CMK (cell line): ENCODE results near the gene CAPN10.

Experiments used
- DNase-seq: peaks from one replicate; pipeline ENCODE4 v3.0.0-alpha.2; 2010; ENCODE audit warnings: low read depth

Gene CAPN10

DNA sequence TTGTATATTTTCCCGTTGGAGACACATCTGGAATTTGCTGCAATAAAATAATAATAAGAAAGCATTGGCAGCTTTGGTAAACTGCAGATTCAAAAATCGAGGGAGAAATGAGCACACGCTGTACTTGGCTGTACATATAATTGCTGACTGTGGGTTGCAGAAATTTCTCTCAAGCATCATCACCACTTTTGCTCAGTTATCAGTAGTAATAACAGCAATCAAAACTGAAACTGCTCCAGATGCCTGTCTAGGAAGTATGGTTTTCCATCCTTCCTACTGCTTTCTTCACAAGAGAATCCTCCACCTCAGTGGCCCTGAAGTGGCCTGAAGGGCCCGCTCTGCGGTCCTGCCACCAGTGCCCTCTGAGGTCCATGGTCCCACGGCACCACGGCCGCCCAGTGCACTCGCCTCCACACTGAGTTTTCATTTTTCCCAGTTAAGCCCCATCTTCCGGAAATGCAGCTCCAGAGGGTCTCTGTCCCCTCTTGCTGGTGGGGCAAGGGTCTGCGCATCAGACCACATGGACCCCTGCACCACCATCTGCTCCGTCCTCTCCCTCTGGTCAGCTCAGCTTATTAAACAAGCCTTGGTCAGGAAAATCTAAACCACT, 22.5 kb upstream of the CAPN10 start:
- DNase-seq: no peak

DNA sequence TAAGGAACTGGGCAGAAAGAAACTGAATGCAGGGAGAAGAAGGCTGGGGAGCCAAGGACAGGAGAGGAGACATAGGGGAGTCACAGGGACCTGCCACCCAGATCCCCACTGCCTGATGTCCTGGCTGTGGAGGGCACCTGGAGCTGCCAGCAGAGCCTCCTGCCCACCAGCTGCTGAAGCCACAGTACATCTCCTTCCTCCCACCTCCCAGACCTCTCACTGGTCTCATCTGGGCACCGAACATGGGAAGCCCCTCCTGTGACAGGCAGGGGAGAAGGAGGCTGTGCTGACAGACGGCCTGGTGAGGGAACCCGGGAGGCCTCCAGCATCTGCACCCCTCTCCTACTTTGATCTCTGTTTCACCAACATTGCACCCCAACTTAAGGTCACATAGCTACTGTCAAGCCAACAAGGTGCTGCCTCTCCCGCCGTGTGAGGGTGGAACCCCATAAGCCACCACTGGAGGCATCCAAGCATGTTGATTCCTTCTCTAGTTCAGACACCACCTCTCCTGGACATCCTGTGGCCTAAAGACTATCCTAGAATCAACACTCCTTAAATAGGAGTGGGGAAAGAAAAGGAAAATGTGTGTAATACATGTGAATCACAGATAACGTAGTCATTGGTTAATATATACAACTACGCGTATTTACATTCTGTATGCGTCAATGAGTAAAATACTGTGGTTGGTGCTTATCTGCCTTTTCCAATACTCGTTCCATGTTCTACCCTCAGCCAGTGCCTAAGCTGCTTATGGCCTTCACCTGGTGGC, 21.8 kb upstream of the CAPN10 start:
- no peak for DNase-seq

DNA sequence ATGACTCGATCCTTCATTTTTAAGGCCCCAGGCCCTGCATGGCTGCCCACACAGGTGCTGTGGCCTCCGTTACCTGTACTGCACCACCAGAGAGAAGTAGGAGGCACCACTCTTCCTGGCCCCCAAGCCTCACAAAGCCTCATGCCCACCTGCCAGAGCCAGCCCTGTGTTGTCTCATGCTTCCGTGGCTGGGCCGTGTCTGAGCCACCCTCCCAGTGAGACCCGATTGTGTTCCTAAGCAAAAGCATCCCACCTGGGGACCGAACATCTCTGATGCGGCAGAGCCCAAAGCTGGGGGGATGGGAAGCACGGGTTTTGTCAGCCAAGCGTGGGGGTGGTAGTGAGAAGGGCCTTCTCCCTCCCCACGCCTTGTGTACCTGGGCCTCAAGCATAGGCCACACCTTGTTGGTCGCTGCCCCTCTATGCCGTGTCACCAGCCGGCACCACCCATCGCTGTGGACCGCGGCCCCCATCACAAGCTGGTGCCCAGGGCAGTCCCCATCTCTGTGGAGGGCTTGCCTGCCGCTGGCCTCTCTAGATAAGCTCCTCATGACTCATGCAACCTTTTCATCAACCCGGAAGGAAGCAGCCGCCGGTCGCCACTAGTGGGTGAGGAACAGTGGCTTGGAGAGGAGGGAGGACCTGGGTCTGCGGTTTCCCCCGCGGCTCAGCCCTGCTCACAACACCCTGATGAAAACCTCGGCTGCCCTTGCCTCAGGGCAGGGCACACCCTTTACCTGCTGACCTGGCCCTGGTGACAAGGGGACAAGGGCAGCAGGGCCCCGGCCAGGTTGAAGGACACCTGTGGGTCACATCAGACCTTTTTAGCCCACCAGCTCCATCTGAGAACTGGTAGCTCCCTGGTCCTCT, 21.0 kb upstream of the CAPN10 start:
- peak; percentile 91 for DNase-seq

DNA sequence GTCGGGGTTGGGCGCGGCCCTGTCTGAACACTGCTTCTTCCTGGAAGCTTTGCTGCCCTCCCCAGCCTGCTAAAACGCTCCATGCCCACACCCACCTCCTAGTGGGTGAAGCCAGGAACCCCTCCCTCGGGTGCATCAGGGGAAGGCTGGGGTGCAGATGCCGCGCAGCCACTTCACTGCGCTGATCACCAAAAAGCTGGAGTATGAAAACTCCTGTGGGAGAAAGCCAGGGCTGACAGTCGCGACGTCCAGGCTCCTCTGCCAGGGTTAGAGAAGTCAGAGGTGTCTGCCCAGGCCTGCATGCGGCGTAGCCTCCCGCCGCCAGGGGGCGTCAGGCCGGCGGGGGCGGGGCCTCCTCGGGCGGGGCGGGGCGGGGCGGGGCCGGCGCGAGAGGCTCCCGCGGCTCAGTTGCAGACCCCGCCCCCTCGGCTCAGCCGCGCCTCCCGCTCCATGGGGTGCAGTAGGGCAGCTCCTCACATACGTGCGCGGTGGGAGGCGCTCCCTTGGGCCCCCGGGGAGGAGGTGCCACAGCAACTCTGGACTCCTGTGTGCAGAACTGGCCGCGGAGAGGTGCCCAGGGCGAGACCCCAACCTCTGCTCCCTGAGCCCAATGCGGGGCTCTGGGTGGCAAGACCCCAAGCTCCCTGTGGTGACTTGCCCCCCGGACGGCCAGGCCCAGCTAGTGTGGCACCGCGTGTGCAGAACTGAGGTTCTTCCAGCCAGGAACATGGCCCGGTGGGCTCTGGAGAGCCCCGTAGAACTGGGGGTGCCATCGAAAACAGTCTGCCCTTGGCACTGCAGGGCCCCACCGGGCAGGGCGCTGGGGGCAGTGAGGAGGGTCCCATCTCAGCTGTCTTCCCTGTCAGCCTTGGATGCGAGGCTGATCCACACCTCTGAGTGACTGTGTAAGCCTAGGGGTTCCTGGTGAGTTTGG, 20.1 kb upstream of the CAPN10 start:
- peak; percentile 89 for DNase-seq

DNA sequence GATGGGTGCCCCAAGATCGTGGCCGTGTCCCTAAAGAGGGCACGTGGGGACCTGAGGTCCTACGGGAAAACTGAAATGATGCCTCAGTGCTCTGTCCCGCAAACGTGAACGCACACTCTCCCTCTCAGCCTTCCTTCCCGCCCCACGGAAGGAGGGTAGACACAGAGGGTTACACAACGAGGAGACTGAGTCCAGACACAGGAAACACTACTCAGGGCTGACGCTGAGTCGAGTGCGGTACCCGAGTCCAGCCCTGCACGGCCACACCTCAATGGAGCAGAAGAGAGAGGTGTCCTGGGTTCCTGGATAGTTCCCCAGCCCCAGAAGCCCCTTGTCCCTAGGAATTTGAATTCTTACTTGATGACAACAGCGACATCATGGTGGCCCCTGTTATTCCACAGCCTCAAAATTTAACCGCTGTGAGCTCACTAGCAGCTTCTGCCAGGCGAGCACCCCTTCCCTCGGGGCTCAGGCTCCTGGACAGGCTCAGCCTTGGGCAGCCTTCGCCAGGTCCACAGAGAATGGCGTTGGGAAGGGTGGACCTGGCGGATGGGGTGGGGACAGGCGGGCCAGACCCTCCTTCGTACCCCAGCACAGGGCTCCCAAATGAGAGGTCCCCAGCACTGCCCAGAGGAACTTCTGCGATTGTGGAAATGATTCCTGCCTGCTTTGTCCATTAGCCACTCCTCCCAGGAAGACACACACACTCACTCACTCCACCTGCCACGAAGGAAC, 19.2 kb upstream of the CAPN10 start:
- DNase-seq: no peak

DNA sequence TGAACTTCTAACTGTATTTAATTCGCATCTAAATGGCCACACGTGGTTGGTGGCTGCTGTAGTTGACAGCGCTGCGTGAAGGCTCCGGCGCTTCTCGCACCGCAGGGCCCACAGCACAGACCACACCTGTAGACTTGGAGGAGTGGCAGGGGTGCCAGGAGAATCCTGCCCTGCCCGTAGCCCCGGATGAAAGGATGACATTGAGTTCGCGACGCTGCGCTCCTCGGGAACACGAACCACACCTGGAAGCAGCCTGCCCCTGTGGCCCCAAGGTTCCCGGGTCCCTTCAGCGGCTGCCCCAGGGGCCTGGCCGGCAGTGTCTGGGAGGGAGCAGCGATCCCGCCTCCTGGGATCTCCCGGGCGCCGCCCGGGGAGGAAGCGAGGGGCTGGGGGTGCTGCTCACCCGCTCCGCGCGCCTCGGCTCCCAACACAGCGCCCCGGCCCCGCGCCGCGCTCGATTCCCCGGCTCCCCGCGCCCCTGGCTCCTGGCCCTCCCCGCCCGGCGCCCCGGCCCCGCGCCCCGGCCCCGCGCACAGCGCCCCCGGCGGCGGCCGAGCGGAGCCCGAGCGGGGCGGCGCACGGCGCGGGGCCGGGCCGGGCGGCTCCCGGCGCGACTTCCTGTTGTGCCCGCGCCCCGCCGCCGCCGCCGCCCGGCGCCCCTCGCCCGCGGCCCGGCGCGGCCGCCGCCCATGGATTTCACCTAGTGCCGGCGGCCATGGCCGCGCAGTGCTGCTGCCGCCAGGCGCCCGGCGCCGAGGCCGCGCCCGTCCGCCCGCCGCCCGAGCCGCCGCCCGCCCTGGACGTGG, 18.5 kb upstream of the CAPN10 start, which contains the start of gene RNPEPL1:
Gene RNPEPL1, plus strand, starts transcription at position 613 of the 806 bp plus-strand sequence. Its CDS starts 103 bp downstream, at position 716.
- no peak for DNase-seq

DNA sequence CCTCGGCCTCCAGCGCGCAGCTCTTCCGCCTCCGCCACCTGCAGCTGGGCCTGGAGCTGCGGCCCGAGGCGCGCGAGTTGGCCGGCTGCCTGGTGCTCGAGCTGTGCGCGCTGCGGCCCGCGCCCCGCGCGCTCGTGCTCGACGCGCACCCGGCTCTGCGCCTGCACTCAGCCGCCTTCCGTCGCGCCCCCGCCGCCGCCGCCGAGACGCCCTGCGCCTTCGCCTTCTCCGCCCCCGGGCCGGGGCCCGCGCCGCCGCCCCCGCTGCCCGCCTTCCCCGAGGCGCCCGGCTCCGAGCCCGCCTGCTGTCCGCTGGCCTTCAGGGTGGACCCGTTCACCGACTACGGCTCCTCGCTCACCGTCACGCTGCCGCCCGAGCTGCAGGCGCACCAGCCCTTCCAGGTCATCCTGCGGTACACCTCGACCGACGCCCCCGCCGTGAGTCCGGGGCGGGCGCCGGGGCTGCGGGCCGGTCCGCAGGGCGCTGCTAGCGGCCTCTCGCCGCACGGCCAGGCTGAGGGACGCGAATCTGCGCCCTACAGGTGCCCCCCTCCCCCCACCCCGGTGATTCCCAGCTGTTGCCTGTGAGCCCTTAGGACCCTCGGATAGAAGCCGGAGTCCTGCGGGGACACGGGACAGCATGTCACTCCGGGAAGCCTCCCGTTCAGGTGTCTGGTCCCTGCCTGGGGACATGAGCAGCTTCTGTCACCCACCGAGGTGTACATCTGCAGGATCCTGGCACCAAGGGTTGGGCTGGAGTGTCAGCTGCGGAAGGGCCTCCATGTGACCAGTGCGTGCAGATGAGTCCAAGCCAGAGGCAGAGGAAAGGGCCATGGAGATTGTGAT, 17.6 kb upstream of the CAPN10 start:
- no peak for DNase-seq

DNA sequence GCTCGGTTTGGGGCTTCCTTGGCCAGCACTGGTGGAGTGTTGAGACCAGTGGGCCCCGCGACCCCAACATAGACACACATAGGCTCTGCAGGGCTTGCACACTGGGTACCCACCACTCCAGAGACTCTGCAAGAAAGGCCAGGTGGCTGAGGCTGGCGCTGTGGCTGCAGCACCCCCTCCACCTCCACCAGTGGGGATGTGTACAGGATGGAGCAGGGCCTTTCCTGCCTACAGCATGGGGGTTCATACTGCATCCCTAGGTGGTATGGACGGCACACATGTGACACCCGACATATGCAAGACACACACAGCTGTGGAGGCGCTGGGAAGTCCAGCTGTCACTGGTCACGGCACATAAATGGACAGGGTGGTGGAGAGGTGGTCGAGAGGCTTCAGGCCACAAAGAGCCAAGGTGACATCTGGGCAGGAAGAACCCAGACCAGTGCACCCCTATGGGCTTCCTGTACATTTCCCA, 17.0 kb upstream of the CAPN10 start:
- no peak for DNase-seq

DNA sequence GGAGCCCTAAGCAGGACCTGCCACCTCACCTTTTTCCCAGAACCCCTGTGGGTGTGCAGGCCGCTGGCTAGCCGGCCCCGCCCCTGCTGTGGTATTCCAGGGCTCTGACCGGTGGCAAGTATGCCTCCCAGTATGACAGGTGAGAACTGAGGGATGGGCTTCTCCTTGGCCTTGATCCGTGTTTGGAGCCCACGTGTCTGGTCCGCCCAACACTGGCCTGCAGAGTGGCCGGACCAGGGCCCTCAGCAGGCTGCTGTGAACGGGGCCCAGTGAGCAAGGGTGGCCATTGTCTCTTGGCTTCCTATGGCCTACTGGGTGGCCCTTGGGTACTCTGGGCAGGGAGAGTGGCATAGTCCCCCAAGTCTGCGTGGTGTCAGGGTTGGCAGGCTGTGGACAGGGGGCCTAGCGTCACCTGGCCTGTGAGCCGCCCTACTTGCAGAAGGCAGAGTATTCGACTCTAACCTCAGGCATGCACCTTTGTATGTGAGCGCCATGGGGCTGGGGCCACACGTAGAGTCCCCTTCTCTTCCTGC, 16.5 kb upstream of the CAPN10 start:
- no peak for DNase-seq

DNA sequence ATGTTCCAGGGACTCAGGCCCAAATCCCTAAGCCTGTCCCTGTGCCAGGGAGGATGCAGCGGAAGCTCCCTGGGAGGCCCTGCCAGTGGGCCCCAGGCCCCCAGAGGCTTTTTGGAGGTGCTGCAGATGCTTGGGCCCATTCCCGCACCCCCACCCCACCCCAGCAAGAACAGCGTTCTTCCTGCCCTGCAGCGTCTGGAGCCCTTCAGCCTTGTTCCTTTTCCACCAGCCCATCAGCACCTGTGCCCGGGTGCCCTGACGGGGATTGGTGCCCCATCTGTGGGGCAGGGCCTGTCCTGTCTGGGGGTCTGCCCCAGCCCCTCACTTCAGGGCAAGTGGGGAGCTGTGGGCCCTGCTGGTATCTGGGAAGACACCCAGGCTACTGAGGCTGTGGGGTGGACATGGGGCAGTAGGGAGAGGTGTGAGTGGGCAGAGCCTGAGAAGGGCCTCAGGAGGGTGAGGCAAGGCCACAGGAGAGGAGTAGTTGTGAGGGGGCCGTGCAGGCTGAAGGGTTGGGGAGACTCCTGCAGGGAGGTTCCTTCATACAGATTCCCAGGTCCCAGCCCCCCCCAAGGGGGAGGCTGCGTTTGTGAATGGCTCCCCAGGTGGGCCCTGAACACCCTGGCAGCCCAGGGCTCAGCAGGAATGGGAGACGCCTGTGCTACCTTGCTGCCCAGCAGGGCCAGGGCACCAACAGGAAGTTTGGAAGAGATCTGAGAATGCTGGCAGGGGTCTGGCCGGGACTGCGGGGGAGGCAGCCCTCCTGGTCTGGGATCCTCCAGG, 15.8 kb upstream of the CAPN10 start:
- DNase-seq: no peak

DNA sequence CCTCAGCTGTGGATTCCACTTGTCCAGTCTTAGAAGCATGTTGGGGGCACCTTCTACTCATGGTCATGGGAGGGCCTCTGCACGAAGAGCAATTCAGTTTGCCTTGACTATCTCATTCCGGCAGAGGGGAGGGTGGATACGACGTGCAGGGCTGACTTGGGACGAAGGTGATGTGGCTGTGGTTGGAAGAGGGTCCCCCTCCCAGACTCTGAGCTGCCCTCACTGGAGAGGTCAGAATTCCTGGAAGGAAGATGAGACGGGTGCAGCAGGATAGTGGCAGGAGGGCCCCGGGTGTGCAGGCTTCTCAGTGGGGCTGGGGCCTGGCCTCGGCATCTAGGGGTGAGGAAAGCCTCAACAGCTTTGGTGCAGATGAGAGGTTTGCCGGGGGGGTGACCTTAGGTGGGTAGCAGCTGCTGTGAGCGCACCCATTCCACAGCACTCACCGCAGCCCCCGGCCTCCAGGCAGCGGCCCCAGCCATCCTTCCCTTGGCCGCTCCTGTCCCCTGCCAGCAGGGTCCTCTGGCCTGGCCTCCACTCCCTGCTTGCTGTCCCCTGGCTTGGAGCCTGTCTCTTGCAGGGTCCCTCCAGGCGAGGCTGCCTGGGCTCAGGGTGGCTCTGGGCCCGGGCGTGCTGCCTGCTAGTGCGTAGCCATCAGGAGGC, 15.1 kb upstream of the CAPN10 start:
- DNase-seq: no peak

DNA sequence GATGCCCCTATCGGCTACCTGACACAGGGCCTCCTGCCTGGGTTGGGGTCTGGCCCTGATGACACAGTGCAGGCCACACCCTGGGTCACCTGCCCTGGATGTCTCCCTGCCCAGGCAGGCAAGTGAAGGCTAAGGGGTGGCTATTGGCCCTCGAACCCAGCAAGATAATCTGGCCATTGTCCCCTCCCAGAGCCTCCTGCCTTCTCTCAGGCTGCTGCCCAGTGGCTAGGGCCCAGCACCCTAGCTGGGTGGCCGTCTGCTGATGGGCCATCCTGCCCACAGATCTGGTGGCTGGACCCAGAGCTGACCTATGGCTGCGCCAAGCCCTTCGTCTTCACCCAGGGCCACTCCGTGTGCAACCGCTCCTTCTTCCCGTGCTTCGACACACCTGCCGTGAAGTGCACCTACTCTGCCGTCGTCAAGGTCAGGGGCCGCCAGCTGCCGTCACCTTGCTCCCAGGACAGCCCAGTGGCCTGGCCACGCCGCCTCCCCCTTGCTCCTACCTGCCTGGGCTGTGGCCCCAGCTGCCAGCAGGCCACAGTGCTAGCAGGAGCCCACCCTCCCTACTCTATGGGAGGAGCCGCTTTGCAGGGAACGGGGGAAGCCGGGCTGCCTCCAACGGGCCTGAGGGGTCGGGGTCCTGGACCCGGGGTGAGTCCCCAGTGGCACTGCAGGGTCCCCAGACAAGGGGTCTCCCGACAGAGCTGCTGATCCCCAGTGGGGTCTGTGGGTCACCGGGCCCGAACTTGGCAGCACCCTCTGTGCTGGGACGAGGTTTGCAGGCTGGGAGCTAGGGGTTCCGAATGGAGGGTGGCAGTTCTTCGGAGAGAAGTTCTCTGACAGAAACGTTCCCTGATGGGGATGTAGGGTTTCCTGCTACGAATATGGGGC, 14.1 kb upstream of the CAPN10 start:
- DNase-seq: no peak

DNA sequence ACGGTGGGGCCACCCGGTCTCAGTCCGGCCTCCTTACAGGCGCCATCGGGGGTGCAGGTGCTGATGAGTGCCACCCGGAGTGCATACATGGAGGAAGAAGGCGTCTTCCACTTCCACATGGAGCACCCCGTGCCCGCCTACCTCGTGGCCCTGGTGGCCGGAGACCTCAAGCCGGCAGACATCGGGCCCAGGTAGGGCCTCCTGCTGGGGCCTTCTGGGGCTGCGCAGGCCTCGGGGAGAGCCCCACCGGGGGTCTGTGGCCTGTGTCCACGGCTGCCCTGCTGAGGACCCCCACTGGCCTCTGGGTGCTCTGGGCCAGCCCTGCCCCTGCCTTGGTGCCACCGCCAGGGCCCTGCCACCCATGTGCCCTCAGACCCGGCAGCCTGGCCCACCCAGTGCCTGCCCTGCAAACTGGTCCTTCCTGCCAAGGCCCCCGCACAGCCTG, 13.4 kb upstream of the CAPN10 start:
- DNase-seq: no peak

DNA sequence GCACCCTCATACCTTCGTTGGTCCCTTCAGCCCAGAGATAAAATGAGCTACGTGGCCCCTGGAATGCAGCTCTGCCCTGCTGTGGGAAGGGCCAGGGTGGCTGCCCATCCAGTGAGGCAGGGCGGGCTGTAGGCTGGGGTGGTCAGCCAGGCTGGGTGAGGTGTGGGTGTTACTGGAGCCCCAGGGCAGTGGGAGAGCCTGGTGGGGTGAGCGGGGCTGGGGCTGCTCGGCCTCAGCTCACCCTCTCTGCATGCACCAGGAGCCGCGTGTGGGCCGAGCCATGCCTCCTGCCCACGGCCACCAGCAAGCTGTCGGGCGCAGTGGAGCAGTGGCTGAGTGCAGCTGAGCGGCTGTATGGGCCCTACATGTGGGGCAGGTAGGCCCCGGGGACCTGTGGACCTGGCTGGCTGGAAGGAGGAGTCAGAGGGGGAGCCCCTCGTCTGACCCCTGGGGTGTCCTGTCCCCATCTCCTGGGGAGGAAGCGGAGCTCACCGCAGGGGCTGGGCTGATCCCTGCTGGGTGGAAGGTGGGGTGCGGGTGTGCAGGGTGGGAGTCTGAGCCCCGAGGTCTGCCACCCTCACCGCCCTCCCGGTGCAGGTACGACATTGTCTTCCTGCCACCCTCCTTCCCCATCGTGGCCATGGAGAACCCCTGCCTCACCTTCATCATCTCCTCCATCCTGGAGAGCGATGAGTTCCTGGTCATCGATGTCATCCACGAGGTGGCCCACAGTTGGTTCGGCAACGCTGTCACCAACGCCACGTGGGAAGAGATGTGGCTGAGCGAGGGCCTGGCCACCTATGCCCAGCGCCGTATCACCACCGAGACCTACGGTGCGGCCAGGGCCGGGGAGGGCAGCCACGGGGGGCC, 12.8 kb upstream of the CAPN10 start:
- no peak for DNase-seq

DNA sequence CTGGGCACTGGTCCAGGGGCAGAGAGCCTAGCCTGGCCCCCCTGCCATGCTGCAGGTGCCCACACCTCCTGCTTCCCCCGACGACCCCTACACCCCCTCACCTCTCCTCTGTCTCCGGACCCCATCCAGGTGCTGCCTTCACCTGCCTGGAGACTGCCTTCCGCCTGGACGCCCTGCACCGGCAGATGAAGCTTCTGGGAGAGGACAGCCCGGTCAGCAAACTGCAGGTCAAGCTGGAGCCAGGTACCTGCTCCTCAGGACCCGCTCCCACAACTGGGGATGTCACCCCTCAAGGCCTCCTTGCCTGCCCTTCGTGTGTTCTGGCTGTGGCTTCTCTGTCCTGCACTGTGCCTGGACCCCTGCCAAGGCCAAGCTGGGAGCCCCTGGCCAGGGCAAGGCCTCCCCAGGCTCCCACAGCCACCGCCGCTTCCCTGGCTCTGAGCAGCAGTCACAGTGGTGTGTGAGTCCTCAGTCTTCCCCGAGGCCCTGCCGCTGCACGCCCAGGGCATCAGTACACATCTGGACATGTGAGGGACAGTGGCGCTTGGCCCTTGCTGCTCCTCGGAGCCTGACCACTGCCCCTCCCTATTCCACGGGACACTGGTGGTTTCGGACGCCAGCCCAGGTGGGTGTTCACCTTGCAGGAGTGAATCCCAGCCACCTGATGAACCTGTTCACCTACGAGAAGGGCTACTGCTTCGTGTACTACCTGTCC, 12.0 kb upstream of the CAPN10 start:
- DNase-seq: no peak
